Tibial nerve (tissue), 4 donors: ENCODE measurements around the gene NFATC2. TPM values are rescaled to one million over a fixed set of nuclear protein-coding genes. Genes with fewer than 3 reads are reported as not detected.

Source experiments
- DNase-seq, 2 donors: peaks; one replicate each; pipeline ENCODE4 v3.0.0-alpha.2; 2019; ENCODE audit warnings: low spot score in 2 of 2
- H3K27ac ChIP-seq, 4 donors: fragments of 200-600 bp; sonication (generic) in 3 of 4; one replicate each; pipeline ENCODE4 v1.5.1; 2017 to 2019; ENCODE audit warnings: mild to moderate bottlenecking in 1 of 4
- H3K27me3 ChIP-seq, 2 donors: fragments of 200-600 bp; sonication (generic) in 1 of 2; one replicate each; pipeline versions ENCODE4 v1.5.1 to v1.6.0; 2017 to 2019
- H3K36me3 ChIP-seq, 3 donors: fragments of 200-600 bp; sonication (generic); one replicate each; pipeline ENCODE4 v1.5.1; 2018 to 2019
- H3K4me1 ChIP-seq, 4 donors: fragments of 200-600 bp; sonication (generic) in 3 of 4; one replicate each; pipeline ENCODE4 v1.5.1; 2017 to 2019
- H3K4me3 ChIP-seq, 4 donors: fragments of 200-600 bp; sonication (generic) in 3 of 4; one replicate each; pipeline ENCODE4 v1.5.1; 2017 to 2019; ENCODE audit warnings: mild to moderate bottlenecking in 1 of 4, moderate library complexity in 1 of 4
- H3K9me3 ChIP-seq, 4 donors: fragments of 200-600 bp; sonication (generic) in 3 of 4; one replicate each; pipeline ENCODE4 v1.5.1; 2017 to 2019
- CTCF ChIP-seq, 5 experiments: fragments of 200-600 bp in 3 of 5; fragments of 450-650 bp in 2 of 5; sonication (generic) in 3 of 5; IDR thresholded peaks; one replicate each; pipeline ENCODE4 v1.5.1; 2016 to 2019; ENCODE audit warnings: antibody characterized with exemption in 5 of 5, mild to moderate bottlenecking in 3 of 5, moderate library complexity in 2 of 5
- EP300 ChIP-seq, 2 donors: sonication (generic); formaldehyde crosslinking; IDR thresholded peaks; one replicate each; pipeline ENCODE4 v1.6.1; 2017; ENCODE audit warnings: antibody characterized with exemption in 2 of 2, mild to moderate bottlenecking in 1 of 2
- POLR2A ChIP-seq, 2 donors: fragments of 450-650 bp; IDR thresholded peaks; one replicate each; pipeline ENCODE4 v1.6.1; 2017; ENCODE audit warnings: antibody characterized with exemption in 2 of 2, mild to moderate bottlenecking in 2 of 2, moderate library complexity in 2 of 2
- WGBS, 2 donors: methylation state at CpG; one replicate each; pipeline ENCODE4 v1.1.5; 2018; 5-methylcytosine and 5-hydroxymethylcytosine counted together
- total RNA-seq, 4 donors: library from RNA; depleted of rRNA; stranded (reverse); fragments of >200 nt; gene quantifications; one replicate each; pipeline ENCODE4 v1.1.0, GENCODE V29; 2016

The NFATC2 gene
- total RNA-seq, 4 donors from 2014 or later = 6.0 to 11.5 (median 7.7) TPM

- no peaks in the 10 kb centered on the region for H3K9me3 ChIP-seq
- H3K27me3 ChIP-seq = no peaks in the 10 kb centered on the region
- 52 to 67% methylated on average over 5 of the region's 5 CpGs for WGBS, 2 donors
- no peak overlapping the region for H3K4me3 ChIP-seq
- no peak overlapping the region for H3K27ac ChIP-seq
- TF ChIP-seq EP300 (IDR thresholded peaks at IDR 0.05) (no peak), POLR2A (IDR thresholded peaks at IDR 0.05) (no peak), CTCF (IDR thresholded peaks at IDR 0.05) (no peak)
- no peak for DNase-seq
- H3K4me1 ChIP-seq = peaks cover 0 to 20% (median 0%) of the 10 kb centered on the region in 4 donors
- peaks cover 0 to 50% (median 0%) of the 10 kb centered on the region in 3 donors for H3K36me3 ChIP-seq
Measured at GRCh38 chr20:51431321-51431720, 111.2 kb downstream of the NFATC2 start.

- WGBS, 2 donors = 80 to 89% methylated on average over 14 of the region's 14 CpGs
- Histone ChIP-seq H3K36me3 (peaks cover 0 to 45% (median 0%) of the 10 kb centered on the region in 3 donors), H3K27me3 (no peaks in the 10 kb centered on the region), H3K9me3 (no peaks in the 10 kb centered on the region), H3K4me3 (no peak overlapping the region), H3K27ac (no peak overlapping the region), H3K4me1 (peaks cover 0 to 26% (median under 1%) of the 10 kb centered on the region in 4 donors)
- DNase-seq = no peak
- TF ChIP-seq CTCF (IDR thresholded peaks at IDR 0.05) = no peak
- TF ChIP-seq EP300 (IDR thresholded peaks at IDR 0.05) = no peak
- no peak for TF ChIP-seq POLR2A (IDR thresholded peaks at IDR 0.05)
Measured at GRCh38 chr20:51430198-51430950, 112.1 kb downstream of the NFATC2 start.

- WGBS, 2 donors = 85 to 90% methylated on average over 10 of the region's 10 CpGs
- H3K27ac ChIP-seq = no peak overlapping the region
- H3K4me3 ChIP-seq = no peak overlapping the region
- no peaks in the 10 kb centered on the region for H3K27me3 ChIP-seq
- no peak for DNase-seq
- no peak for TF ChIP-seq EP300 (IDR thresholded peaks at IDR 0.05)
- no peak for TF ChIP-seq CTCF (IDR thresholded peaks at IDR 0.05)
- no peak for TF ChIP-seq POLR2A (IDR thresholded peaks at IDR 0.05)
- H3K4me1 ChIP-seq = peaks cover 0 to 33% (median 7%) of the 10 kb centered on the region in 4 donors
- H3K9me3 ChIP-seq = no peaks in the 10 kb centered on the region
- H3K36me3 ChIP-seq = peaks cover 0 to 39% (median 0%) of the 10 kb centered on the region in 3 donors
Measured at GRCh38 chr20:51429696-51430095, 112.8 kb downstream of the NFATC2 start.

GRCh38 chr20:51429144-51429482 lies 113.4 kb downstream of the NFATC2 start:
- DNase-seq = no peak
- Histone ChIP-seq H3K27ac (peak overlapping the region in 1 of 4 donors; percentile 58), H3K4me1 (peaks cover 0 to 36% (median 7%) of the 10 kb centered on the region in 4 donors), H3K36me3 (peaks cover 0 to 33% (median 0%) of the 10 kb centered on the region in 3 donors), H3K27me3 (no peaks in the 10 kb centered on the region), H3K9me3 (no peaks in the 10 kb centered on the region), H3K4me3 (no peak overlapping the region)
- WGBS, 2 donors = 85 to 96% methylated on average over 6 of the region's 6 CpGs
- TF ChIP-seq CTCF (IDR thresholded peaks at IDR 0.05) (no peak), EP300 (IDR thresholded peaks at IDR 0.05) (no peak), POLR2A (IDR thresholded peaks at IDR 0.05) (no peak)

GRCh38 chr20:51428401-51429143 lies 113.9 kb downstream of the NFATC2 start:
- 20 to 29% methylated on average over 25 of the region's 25 CpGs for WGBS, 2 donors
- Histone ChIP-seq H3K27me3 (no peaks in the 10 kb centered on the region), H3K27ac (peak overlapping the region in 2 of 4 donors; percentile 18 to 58), H3K9me3 (no peaks in the 10 kb centered on the region), H3K4me3 (peak overlapping the region in 1 of 4 donors; percentile 21), H3K4me1 (peaks cover 0 to 42% (median 7%) of the 10 kb centered on the region in 4 donors), H3K36me3 (peaks cover 0 to 28% (median 0%) of the 10 kb centered on the region in 3 donors)
- DNase-seq = peak in 1 of 2 donors; percentile 32
- TF ChIP-seq POLR2A (IDR thresholded peaks at IDR 0.05) = no peak
- TF ChIP-seq CTCF (IDR thresholded peaks at IDR 0.05) = no peak
- no peak for TF ChIP-seq EP300 (IDR thresholded peaks at IDR 0.05)
